Prostate gland (tissue), 2 donors: ENCODE measurements around the gene BACH1. TPM values are rescaled to one million over a fixed set of nuclear protein-coding genes. Genes with fewer than 3 reads are reported as not detected.

Experiments
- DNase-seq: peaks from one replicate; pipeline ENCODE4 v3.0.0-alpha.2; 2019; ENCODE audit warnings: low spot score
- H3K27ac ChIP-seq, 2 donors: fragments of 200-600 bp; sonication (generic); 2 replicates each; pipeline ENCODE4 v1.5.1; 2017 to 2019
- H3K27me3 ChIP-seq: fragments of 200-600 bp; sonication (generic); replicated peaks from 2 replicates; pipeline ENCODE4 v1.5.1; 2019; ENCODE audit not compliant: insufficient read depth
- H3K36me3 ChIP-seq, 2 donors: fragments of 200-600 bp; sonication (generic); 1 replicate in 1 of 2; 2 replicates in 1 of 2; pipeline versions ENCODE4 v1.5.1 to v1.8.1; 2017 to 2019
- H3K4me1 ChIP-seq: fragments of 200-600 bp; sonication (generic); replicated peaks from 2 replicates; pipeline ENCODE4 v1.5.1; 2019
- H3K4me3 ChIP-seq, 2 donors: fragments of 200-600 bp; sonication (generic); 2 replicates each; pipeline ENCODE4 v1.5.1; 2017 to 2019
- H3K9me3 ChIP-seq: fragments of 200-600 bp; sonication (generic); 2 replicates; pipeline ENCODE4 v1.5.1; 2017
- POLR2A ChIP-seq: fragments of 450-650 bp; IDR thresholded peaks from one replicate; pipeline ENCODE4 v1.6.1; 2016; ENCODE audit warnings: antibody characterized with exemption, mild to moderate bottlenecking
- POLR2AphosphoS5 ChIP-seq: sonication (generic); formaldehyde crosslinking; IDR thresholded peaks from one replicate; pipeline ENCODE4 v1.6.1; 2017; ENCODE audit warnings: antibody characterized with exemption
- WGBS: methylation state at CpG from one replicate; pipeline ENCODE4 v1.1.5; 2018; 5-methylcytosine and 5-hydroxymethylcytosine counted together
- intact Hi-C: fragments of 100-400 bp; cut with DNase I; formaldehyde crosslinking; loops from one replicate; pipeline ENCODE4 v1.14.2; 2022
- total RNA-seq, 2 donors: library from RNA; depleted of rRNA; stranded (reverse); fragments of >200 nt; gene quantifications; one replicate each; pipeline ENCODE4 v1.1.0, GENCODE V29; 2016
- TF ChIP-seq, protein P1 (sequence below), 4 experiments: fragments of 200-600 bp in 2 of 4; fragments of 450-650 bp in 2 of 4; sonication (generic) in 2 of 4; IDR thresholded peaks; 1 replicate in 3 of 4; 2 replicates in 1 of 4; pipeline ENCODE4 v1.5.1; 2016 to 2019; ENCODE audit warnings: antibody characterized with exemption in 4 of 4, mild to moderate bottlenecking in 2 of 4, moderate library complexity in 2 of 4

The BACH1 gene
- total RNA-seq, 2 donors from 2014 or later: 42.4 to 46.2 TPM

DNA sequence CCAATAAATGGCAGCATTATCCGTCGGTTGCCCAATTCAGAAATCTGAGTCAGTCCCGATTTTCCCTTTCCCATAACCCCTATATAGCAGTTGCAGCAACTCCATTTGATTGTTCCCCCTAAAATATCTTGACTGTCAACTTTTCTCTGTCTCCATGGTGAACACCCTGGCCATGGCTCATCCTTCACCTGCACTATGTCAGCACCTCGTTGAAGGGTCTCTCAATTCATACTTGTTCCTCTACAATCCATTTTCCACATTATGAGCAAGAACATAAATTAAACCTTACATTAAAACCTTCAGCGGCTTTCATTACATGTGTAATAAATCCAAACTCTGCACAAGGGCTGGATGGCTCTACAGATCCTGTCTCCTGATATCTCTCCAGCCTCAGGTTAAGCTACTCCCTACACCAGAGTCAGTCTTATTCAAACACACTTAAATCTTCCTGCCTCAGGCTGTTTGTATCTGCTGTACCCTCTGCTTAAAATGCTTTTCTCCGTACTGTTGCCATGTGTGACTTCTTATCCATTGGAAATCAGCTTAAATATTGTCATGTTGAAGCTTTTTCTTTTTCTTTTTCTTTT, 87.3 kb downstream of the BACH1 start:
- intact Hi-C loops: no loop called here
- no peak for TF ChIP-seq POLR2A
- no peak for TF ChIP-seq POLR2AphosphoS5
- TF ChIP-seq, protein P1, sequence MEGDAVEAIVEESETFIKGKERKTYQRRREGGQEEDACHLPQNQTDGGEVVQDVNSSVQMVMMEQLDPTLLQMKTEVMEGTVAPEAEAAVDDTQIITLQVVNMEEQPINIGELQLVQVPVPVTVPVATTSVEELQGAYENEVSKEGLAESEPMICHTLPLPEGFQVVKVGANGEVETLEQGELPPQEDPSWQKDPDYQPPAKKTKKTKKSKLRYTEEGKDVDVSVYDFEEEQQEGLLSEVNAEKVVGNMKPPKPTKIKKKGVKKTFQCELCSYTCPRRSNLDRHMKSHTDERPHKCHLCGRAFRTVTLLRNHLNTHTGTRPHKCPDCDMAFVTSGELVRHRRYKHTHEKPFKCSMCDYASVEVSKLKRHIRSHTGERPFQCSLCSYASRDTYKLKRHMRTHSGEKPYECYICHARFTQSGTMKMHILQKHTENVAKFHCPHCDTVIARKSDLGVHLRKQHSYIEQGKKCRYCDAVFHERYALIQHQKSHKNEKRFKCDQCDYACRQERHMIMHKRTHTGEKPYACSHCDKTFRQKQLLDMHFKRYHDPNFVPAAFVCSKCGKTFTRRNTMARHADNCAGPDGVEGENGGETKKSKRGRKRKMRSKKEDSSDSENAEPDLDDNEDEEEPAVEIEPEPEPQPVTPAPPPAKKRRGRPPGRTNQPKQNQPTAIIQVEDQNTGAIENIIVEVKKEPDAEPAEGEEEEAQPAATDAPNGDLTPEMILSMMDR (IDR thresholded peaks at IDR 0.05): no peak
- no peak for DNase-seq
- WGBS: 43% methylated on average over 6 of the region's 6 CpGs
- no peak overlapping the region for H3K4me3 ChIP-seq
- H3K36me3 ChIP-seq: no peaks in the 10 kb centered on the region
- no peak overlapping the region for H3K27ac ChIP-seq
- no peaks in the 10 kb centered on the region for H3K4me1 ChIP-seq
- no peaks in the 10 kb centered on the region for H3K27me3 ChIP-seq
- H3K9me3 ChIP-seq: no peaks in the 10 kb centered on the region

DNA sequence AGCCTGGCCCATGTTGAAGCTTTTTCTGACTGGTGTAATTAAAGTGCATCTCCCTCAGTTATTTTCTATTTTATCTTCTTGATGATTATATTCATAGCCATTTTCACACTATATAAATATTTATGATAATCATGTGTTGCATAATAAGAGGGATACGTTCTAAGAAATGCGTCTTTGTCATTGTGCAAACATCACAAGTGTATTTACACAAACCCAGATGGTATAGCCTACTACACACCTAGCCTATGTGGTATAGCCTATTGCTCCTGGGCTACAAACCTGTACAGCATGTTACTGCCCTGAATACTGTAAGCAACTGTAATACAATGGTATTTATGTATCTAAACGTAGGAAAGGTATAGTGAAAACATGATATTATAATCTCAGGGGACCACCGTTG, 88.1 kb downstream of the BACH1 start:
- Histone ChIP-seq H3K9me3 (no peaks in the 10 kb centered on the region), H3K4me1 (no peaks in the 10 kb centered on the region), H3K4me3 (no peak overlapping the region), H3K27me3 (no peaks in the 10 kb centered on the region), H3K36me3 (no peaks in the 10 kb centered on the region), H3K27ac (no peak overlapping the region)
- DNase-seq: no peak
- intact Hi-C loops: no loop called here
- TF ChIP-seq, protein P1 (IDR thresholded peaks at IDR 0.05): no peak
- TF ChIP-seq POLR2A (no peak), POLR2AphosphoS5 (no peak)
- WGBS: 80% methylated on average over 4 of the region's 4 CpGs

DNA sequence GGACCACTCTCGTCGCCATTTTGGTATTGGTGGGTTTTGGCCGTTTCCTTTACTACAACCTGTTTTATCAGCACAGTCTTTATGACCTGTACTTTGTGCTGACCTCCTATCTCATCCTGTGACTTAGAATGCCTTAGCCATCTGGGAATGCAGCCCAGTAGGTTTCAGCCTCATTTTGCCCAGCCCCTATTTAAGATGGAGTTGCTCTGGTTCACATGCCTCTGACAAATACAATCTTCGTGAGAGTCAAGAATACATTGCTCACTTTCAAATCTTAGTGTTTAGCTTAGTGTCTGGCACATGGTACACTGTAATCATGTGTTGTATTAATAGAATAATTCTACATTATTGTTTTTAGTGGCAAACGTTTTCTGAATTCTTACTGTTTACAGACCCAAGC, 88.9 kb downstream of the BACH1 start:
- no peak for DNase-seq
- H3K27me3 ChIP-seq: no peaks in the 10 kb centered on the region
- H3K36me3 ChIP-seq: no peaks in the 10 kb centered on the region
- 80% methylated on average over 5 of the region's 5 CpGs for WGBS
- no peak overlapping the region for H3K27ac ChIP-seq
- intact Hi-C loops: no loop called here
- H3K4me1 ChIP-seq: no peaks in the 10 kb centered on the region
- TF ChIP-seq, protein P1 (IDR thresholded peaks at IDR 0.05): no peak
- H3K9me3 ChIP-seq: no peaks in the 10 kb centered on the region
- H3K4me3 ChIP-seq: no peak overlapping the region

DNA sequence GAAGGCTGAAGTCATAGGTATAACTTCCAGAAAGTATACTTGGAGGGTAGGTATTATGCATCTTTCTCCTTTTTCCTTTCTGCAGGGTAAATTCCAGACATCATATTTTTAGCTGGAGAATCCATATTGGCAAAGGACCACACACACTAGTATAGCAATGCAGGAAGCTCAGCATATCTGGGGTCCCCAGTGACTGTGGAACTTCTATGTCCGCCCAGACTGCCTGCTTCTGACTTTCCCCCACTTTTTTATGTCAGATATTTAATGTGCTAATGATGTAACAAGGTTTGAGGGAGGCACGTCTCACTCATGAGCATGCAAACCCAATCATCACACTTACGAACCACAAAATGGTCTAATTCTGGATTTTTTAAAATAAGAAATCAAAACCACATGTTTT, 90.4 kb downstream of the BACH1 start:
- DNase-seq: no peak
- WGBS: 92% methylated on average over 3 of the region's 3 CpGs
- Histone ChIP-seq H3K27me3 (no peaks in the 10 kb centered on the region), H3K27ac (no peak overlapping the region), H3K36me3 (no peaks in the 10 kb centered on the region), H3K4me3 (no peak overlapping the region), H3K4me1 (no peaks in the 10 kb centered on the region), H3K9me3 (no peaks in the 10 kb centered on the region)
- intact Hi-C loops: no loop called here
- TF ChIP-seq POLR2A (no peak), POLR2AphosphoS5 (no peak)
- TF ChIP-seq, protein P1 (IDR thresholded peaks at IDR 0.05): no peak

DNA sequence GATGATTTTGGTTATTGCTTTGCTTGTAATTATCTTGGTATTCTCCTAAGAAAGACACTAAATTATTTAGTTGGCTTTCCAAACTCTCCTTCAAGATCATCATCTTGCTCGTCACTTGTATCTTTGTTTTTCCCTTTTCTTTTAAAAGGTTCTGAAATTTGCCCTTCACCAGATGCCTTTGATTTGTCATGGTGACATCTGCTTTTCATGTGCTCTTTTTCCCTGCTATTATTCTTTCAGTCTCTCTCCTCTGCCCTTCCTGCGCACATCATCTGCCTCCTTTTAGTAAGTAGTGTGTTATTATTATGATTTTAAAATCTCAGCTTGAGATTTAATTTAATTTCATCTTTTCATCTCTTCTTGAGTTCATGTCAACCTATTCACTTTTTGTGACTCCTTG, 92.1 kb downstream of the BACH1 start:
- no peaks in the 10 kb centered on the region for H3K27me3 ChIP-seq
- no peak overlapping the region for H3K4me3 ChIP-seq
- H3K9me3 ChIP-seq: no peaks in the 10 kb centered on the region
- no peaks in the 10 kb centered on the region for H3K4me1 ChIP-seq
- DNase-seq: no peak
- intact Hi-C loops: no loop called here
- WGBS: 95% methylated on average over 2 of the region's 2 CpGs
- no peak overlapping the region for H3K27ac ChIP-seq
- no peak for TF ChIP-seq POLR2AphosphoS5
- TF ChIP-seq, protein P1 (IDR thresholded peaks at IDR 0.05): no peak
- H3K36me3 ChIP-seq: no peaks in the 10 kb centered on the region
